ENCODE measurements around the gene KCNJ1. TPM values are rescaled to one million over a fixed set of nuclear protein-coding genes. Genes with fewer than 3 reads are reported as not detected.

The KCNJ1 gene
- total and polyA plus RNA-seq, 2 of the 8 experiments (the other 6 are each of a cell fraction or from before 2014, with no cell fraction given): 0.17 to 0.23 TPM

DNA sequence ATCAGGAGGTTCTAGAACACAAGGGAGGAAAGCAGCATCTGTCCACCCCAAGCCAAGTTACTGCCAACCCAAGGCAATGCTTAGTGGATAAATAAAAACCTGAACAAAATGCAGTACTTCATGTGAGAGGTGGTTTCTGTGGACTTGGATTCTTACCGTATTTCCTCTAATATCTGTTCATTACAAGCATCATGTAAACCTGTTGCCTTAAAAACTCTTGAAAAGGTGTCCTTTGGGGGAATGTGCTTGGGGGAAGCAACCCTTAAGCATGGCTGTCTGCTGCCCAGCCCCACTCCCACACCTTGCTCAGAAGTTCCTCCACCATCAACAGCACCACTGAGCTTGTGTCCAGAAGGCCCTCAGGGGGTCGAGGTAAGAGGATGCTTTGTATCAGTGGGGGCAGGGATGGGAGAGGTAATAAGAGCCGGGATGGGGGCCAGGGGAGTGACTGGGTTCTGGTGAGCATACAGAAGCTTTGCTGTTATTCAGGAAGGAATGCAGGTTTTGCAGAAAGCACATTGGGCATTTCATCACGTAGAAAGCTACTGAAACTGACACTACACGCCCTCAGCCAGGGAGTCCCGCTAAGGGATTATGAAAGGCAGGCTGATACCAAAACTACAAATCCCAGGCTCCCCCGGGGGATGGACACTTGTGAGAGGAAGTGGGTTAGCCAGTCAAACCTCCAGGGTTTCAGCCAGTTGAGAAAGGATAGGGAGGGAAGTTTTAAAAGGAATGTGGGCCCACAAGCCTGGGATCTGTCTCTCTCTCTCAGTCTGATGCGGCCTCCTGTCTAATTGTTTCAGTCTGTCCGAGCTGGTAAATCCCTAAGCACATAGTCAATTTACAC, 52.0 kb downstream of the KCNJ1 start:
- H2BK15ac ChIP-seq (ENCODE audit: low read length): 0 out of 2 replicates have a peak overlapping the region, but pooled peaks have one; percentile 83
- H4K91ac ChIP-seq (replicated peaks; ENCODE audit: insufficient read length, low read length): no peak overlapping the region
- H3K36me3 ChIP-seq (ENCODE audit: control insufficient read depth in 2 of 4, insufficient read depth in 4 of 4, low read length in 3 of 4): no peaks in the 10 kb centered on the region
- peak overlapping the region; percentile 55 to 63 for H3K4me2 ChIP-seq (ENCODE audit: insufficient read depth in 1 of 2, low read depth in 2 of 2, low read length in 2 of 2)
- no peak overlapping the region for H2BK120ac ChIP-seq (replicated peaks; ENCODE audit: low read depth, low read length)
- peak overlapping the region; percentile 98 for H2AFZ ChIP-seq (ENCODE audit: low read length)
- no peaks in the 10 kb centered on the region for H3K9me3 ChIP-seq (ENCODE audit: insufficient read depth in 2 of 2, low read depth in 1 of 2, low read length in 1 of 2)
- CTCF ChIA-PET (ENCODE audit: partially characterized antibody): interaction anchor here (0.6 to 2.1 kb wide), 11 partner anchors 9 to 261 kb away, joined by 3 to 19 read pairs (median 5); partner anchors contain the start of gene ETS1
- peak overlapping the region in 3 of 4 experiments; percentile 9 to 43 (median 16); a peak in 5 of 8 replicates for H3K4me3 ChIP-seq (ENCODE audit: extremely low read depth in 1 of 4, insufficient read depth in 2 of 4, low read depth in 3 of 4, low read length in 4 of 4)
- no peak overlapping the region for H3K4ac ChIP-seq (replicated peaks; ENCODE audit: insufficient read length, low read depth, low read length)
- WGBS, 2 experiments (ENCODE audit: extremely low coverage in 1 of 2, insufficient coverage in 1 of 2, insufficient read length in 1 of 2, insufficient replicate concordance in 2 of 2, low coverage in 1 of 2, low lambda C conversion rate in 2 of 2, missing lambda C conversion rate in 1 of 2): 18% methylated on average over 9 of the region's 9 CpGs; no CpG with 5 or more reads in 1 of the 2 experiments
- no peak overlapping the region for H2BK20ac ChIP-seq (ENCODE audit: low read length)
- H3K23me2 ChIP-seq (ENCODE audit: low read depth, low read length): peaks cover 3% of the 10 kb centered on the region; the same call in 1 of the 2 replicates
- no peaks in the 10 kb centered on the region for H4K20me1 ChIP-seq (replicated peaks in 1 of 2; ENCODE audit: control insufficient read depth in 1 of 2, insufficient read depth in 2 of 2, low read length in 2 of 2)
- no peak overlapping the region for H4K5ac ChIP-seq (ENCODE audit: insufficient read length, low read depth, low read length)
- POLR2A ChIA-PET (ENCODE audit: partially characterized antibody): interaction anchor here (1.4 kb wide), 1 partner anchor 48 kb away, joined by 4 read pairs; no protein-coding TSS in a partner anchor
- H3K4me1 ChIP-seq (replicated peaks in 1 of 4; ENCODE audit: control insufficient read depth in 3 of 4, insufficient read depth in 4 of 4, low read length in 3 of 4): peaks cover 6 to 19% (median 8%) of the 10 kb centered on the region in 4 experiments; a peak in 5 of 7 replicates
- no peaks in the 10 kb centered on the region for H3K27me3 ChIP-seq (replicated peaks in 1 of 4; ENCODE audit: control insufficient read depth in 3 of 4, extremely low read depth in 1 of 4, insufficient read depth in 3 of 4, low read length in 3 of 4)
- peak; percentile 47 to 83 for DNase-seq (ENCODE audit: low read depth in 1 of 2, low spot score in 2 of 2)
- no peaks in the 10 kb centered on the region for H3K79me2 ChIP-seq (ENCODE audit: control insufficient read depth in 1 of 2, insufficient read depth in 2 of 2, low read length in 2 of 2)
- no peak overlapping the region for H4K8ac ChIP-seq (ENCODE audit: extremely low read depth, insufficient read depth, low read length)
- no peak overlapping the region for H3K14ac ChIP-seq (ENCODE audit: insufficient read length)
- H3K56ac ChIP-seq (replicated peaks; ENCODE audit: insufficient read length, low read depth, low read length): no peak overlapping the region
- FAIRE-seq: peak; percentile 86
- H3K79me1 ChIP-seq (ENCODE audit: low read depth, low read length): no peaks in the 10 kb centered on the region
- no peak overlapping the region for H2AK5ac ChIP-seq (ENCODE audit: low read depth, low read length)
- H2BK12ac ChIP-seq (ENCODE audit: low read depth, low read length): peak overlapping the region; percentile 82; the same call in 1 of the 2 replicates
- H3K27ac ChIP-seq (ENCODE audit: low read depth, low read length): no peak overlapping the region
- H3K18ac ChIP-seq (ENCODE audit: extremely low read depth, low read length): peak overlapping the region; percentile 60; the same call in 1 of the 2 replicates
- H3K23ac ChIP-seq (ENCODE audit: insufficient read length): no peak overlapping the region
- no peak overlapping the region for H2BK5ac ChIP-seq (ENCODE audit: low read depth, low read length)
- no peak overlapping the region for H3K9ac ChIP-seq (replicated peaks in 1 of 4; ENCODE audit: extremely low read depth in 1 of 4, low read depth in 3 of 4, low read length in 3 of 4)
- TF ChIP-seq MAFK (IDR thresholded peaks at IDR 0.05; ENCODE audit: low read depth, low read length) (peak; percentile 87), BCL11A (IDR thresholded peaks at IDR 0.05; ENCODE audit: low read depth in 2 of 2, low read length in 2 of 2) (no peak), SIX5 (IDR thresholded peaks at IDR 0.05; ENCODE audit: low read depth, low read length) (peak; percentile 70), GABPA (IDR thresholded peaks at IDR 0.05; ENCODE audit: borderline replicate concordance, insufficient read depth, low read length) (0 out of 2 replicates have a peak, but pooled peaks have one; percentile 22), SP1 (IDR thresholded peaks at IDR 0.05; ENCODE audit: low read depth, low read length) (peak; percentile 54; the same call in 1 of the 2 replicates), TAF1 (IDR thresholded peaks at IDR 0.05; ENCODE audit: low read depth, low read length) (0 out of 2 replicates have a peak, but pooled peaks have one; percentile 41), TEAD4 (IDR thresholded peaks at IDR 0.05; ENCODE audit: low read depth, low read length) (0 out of 2 replicates have a peak, but pooled peaks have one; percentile 15), RFX5 (IDR thresholded peaks at IDR 0.05; ENCODE audit: borderline replicate concordance, low read depth, low read length) (no peak)
- TF ChIP-seq, protein P1, sequence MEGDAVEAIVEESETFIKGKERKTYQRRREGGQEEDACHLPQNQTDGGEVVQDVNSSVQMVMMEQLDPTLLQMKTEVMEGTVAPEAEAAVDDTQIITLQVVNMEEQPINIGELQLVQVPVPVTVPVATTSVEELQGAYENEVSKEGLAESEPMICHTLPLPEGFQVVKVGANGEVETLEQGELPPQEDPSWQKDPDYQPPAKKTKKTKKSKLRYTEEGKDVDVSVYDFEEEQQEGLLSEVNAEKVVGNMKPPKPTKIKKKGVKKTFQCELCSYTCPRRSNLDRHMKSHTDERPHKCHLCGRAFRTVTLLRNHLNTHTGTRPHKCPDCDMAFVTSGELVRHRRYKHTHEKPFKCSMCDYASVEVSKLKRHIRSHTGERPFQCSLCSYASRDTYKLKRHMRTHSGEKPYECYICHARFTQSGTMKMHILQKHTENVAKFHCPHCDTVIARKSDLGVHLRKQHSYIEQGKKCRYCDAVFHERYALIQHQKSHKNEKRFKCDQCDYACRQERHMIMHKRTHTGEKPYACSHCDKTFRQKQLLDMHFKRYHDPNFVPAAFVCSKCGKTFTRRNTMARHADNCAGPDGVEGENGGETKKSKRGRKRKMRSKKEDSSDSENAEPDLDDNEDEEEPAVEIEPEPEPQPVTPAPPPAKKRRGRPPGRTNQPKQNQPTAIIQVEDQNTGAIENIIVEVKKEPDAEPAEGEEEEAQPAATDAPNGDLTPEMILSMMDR (IDR thresholded peaks at IDR 0.05; ENCODE audit: control extremely low read depth in 1 of 3, insufficient read depth in 1 of 3, low read depth in 1 of 3, low read length in 3 of 3): no peak

All from H1 (cell line).